Loucy (cell line): ENCODE results near the gene SERPINA1.

ENCODE experiments used
- H2AFZ ChIP-seq: fragments of 200-600 bp; sonication (generic); 2 replicates; pipeline ENCODE4 v1.6.0; 2016; ENCODE audit warnings: antibody characterized with exemption, mild to moderate bottlenecking, low read length, moderate library complexity
- H3F3A ChIP-seq: fragments of 200-600 bp; 2 replicates; pipeline ENCODE4 v1.6.0; 2016; ENCODE audit warnings: antibody characterized with exemption, low read depth, mild to moderate bottlenecking
- H3K27me3 ChIP-seq: fragments of 200-600 bp; sonication (generic); 2 replicates; pipeline ENCODE4 v1.6.1; 2014; ENCODE audit warnings: low read length, mild to moderate bottlenecking; ENCODE audit not compliant: insufficient read depth, poor library complexity, severe bottlenecking
- H3K36me3 ChIP-seq: fragments of 200-600 bp; sonication (generic); 2 replicates; pipeline ENCODE4 v1.6.1; 2016; ENCODE audit warnings: low read length; ENCODE audit not compliant: insufficient read depth
- H3K4me1 ChIP-seq: fragments of 200-600 bp; sonication (generic); 2 replicates; pipeline ENCODE4 v1.5.1; 2014; ENCODE audit warnings: low read length, mild to moderate bottlenecking; ENCODE audit not compliant: insufficient read depth, poor library complexity, severe bottlenecking
- H3K4me2 ChIP-seq: fragments of 200-600 bp; sonication (generic); 2 replicates; pipeline ENCODE4 v1.6.0; 2014; ENCODE audit warnings: antibody characterized with exemption, low read length, low read depth, mild to moderate bottlenecking; ENCODE audit not compliant: poor library complexity, severe bottlenecking
- H3K4me3 ChIP-seq: fragments of 200-600 bp; sonication (generic); 2 replicates; pipeline ENCODE4 v1.5.1; 2014; ENCODE audit warnings: low read length, mild to moderate bottlenecking, mixed read lengths; ENCODE audit not compliant: poor library complexity, severe bottlenecking
- H3K79me2 ChIP-seq: fragments of 200-600 bp; sonication (generic); 2 replicates; pipeline ENCODE4 v1.6.1; 2014; ENCODE audit warnings: low read length; ENCODE audit not compliant: insufficient read depth
- H3K9ac ChIP-seq: fragments of 200-600 bp; sonication (generic); 2 replicates; pipeline ENCODE4 v1.6.0; 2014; ENCODE audit warnings: mild to moderate bottlenecking, low read depth, low read length, moderate library complexity; ENCODE audit not compliant: poor library complexity, severe bottlenecking
- H3K9me2 ChIP-seq: fragments of 200-600 bp; sonication (generic); replicated peaks from 2 replicates; pipeline ENCODE4 v1.6.1; 2016; ENCODE audit warnings: low read depth, low read length, mixed read lengths
- H3K9me3 ChIP-seq: fragments of 200-600 bp; sonication (generic); 2 replicates; pipeline ENCODE4 v1.6.1; 2014; ENCODE audit warnings: mild to moderate bottlenecking, antibody characterized with exemption, low read length, low read depth; ENCODE audit not compliant: insufficient read depth
- H4K20me1 ChIP-seq: fragments of 200-600 bp; sonication (generic); 2 replicates; pipeline ENCODE4 v1.6.0; 2014; ENCODE audit warnings: antibody characterized with exemption, low read length, mild to moderate bottlenecking; ENCODE audit not compliant: insufficient read depth, poor library complexity, severe bottlenecking
- EZH2phosphoT487 ChIP-seq: fragments of 200-600 bp; IDR thresholded peaks from 2 replicates; pipeline ENCODE4 v1.6.1; 2018; ENCODE audit warnings: antibody characterized with exemption, mild to moderate bottlenecking, moderate library complexity, borderline replicate concordance
- TF ChIP-seq, protein P1 (sequence below): fragments of 200-600 bp; sonication (generic); conservative IDR thresholded peaks from 2 replicates; pipeline ENCODE4 v1.5.1; 2014; ENCODE audit warnings: mild to moderate bottlenecking, antibody characterized with exemption, low read length

The SERPINA1 gene

DNA sequence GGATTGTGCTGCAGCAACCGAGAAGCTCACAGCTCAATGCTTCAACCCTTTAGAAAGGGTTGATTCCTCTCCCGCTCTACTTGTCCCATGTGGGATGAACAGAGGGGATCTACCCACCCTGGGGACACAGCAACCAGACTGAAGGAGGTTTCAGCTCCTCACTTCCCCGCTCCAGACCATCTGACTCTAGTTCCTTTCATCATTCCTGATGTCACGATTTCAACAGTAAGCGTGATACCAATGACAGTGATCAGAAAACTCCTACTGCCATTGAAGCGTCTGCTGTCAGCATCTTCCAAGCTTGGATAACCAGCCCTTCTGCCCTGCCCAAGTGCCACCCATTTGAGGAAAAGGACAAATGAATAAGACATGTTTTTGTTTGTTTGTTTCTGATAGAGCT is 14.3 kb downstream of the SERPINA1 start:
- H3K9me3 ChIP-seq: no peaks in the 10 kb centered on the region; the same call in 1 of the 2 replicates
- H3K4me2 ChIP-seq: no peak overlapping the region
- no peak overlapping the region for H3K4me3 ChIP-seq
- no peaks in the 10 kb centered on the region for H4K20me1 ChIP-seq
- H3K9ac ChIP-seq: no peak overlapping the region
- TF ChIP-seq, protein P1, sequence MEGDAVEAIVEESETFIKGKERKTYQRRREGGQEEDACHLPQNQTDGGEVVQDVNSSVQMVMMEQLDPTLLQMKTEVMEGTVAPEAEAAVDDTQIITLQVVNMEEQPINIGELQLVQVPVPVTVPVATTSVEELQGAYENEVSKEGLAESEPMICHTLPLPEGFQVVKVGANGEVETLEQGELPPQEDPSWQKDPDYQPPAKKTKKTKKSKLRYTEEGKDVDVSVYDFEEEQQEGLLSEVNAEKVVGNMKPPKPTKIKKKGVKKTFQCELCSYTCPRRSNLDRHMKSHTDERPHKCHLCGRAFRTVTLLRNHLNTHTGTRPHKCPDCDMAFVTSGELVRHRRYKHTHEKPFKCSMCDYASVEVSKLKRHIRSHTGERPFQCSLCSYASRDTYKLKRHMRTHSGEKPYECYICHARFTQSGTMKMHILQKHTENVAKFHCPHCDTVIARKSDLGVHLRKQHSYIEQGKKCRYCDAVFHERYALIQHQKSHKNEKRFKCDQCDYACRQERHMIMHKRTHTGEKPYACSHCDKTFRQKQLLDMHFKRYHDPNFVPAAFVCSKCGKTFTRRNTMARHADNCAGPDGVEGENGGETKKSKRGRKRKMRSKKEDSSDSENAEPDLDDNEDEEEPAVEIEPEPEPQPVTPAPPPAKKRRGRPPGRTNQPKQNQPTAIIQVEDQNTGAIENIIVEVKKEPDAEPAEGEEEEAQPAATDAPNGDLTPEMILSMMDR: no peak
- no peak for TF ChIP-seq EZH2phosphoT487
- no peaks in the 10 kb centered on the region for H3F3A ChIP-seq
- H3K9me2 ChIP-seq: no peaks in the 10 kb centered on the region
- no peaks in the 10 kb centered on the region for H3K36me3 ChIP-seq
- H3K27me3 ChIP-seq: no peaks in the 10 kb centered on the region
- H3K4me1 ChIP-seq: no peaks in the 10 kb centered on the region
- H3K79me2 ChIP-seq: no peaks in the 10 kb centered on the region
- H2AFZ ChIP-seq: no peak overlapping the region

DNA sequence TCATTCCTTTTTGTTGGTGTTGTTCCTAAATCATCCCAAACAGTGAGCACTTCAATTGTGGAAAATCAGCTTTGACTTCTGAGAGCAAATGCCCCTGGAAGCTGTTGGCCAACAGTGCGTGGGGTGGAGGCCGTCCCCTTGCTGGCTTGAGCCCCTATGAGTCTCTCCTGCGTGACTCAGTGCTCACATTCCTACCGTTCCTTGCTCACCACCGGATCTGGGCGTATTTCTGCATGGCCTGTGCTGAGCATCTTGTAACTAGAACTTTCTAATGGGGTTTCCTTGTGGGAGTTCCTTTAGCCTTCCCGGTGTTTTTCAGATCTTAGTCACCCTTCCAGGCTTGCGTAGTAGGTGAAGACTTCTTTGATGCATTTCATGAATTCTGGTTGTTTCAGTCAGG is 14.7 kb downstream of the SERPINA1 start:
- no peaks in the 10 kb centered on the region; the same call in 1 of the 2 replicates for H3K9me3 ChIP-seq
- no peak overlapping the region for H3K9ac ChIP-seq
- H3K36me3 ChIP-seq: no peaks in the 10 kb centered on the region
- no peaks in the 10 kb centered on the region for H3F3A ChIP-seq
- no peak overlapping the region for H2AFZ ChIP-seq
- H3K9me2 ChIP-seq: no peaks in the 10 kb centered on the region
- no peaks in the 10 kb centered on the region for H4K20me1 ChIP-seq
- TF ChIP-seq, protein P1: no peak
- TF ChIP-seq EZH2phosphoT487: no peak
- H3K4me3 ChIP-seq: no peak overlapping the region
- no peaks in the 10 kb centered on the region for H3K79me2 ChIP-seq
- no peak overlapping the region for H3K4me2 ChIP-seq
- no peaks in the 10 kb centered on the region for H3K4me1 ChIP-seq
- no peaks in the 10 kb centered on the region for H3K27me3 ChIP-seq

DNA sequence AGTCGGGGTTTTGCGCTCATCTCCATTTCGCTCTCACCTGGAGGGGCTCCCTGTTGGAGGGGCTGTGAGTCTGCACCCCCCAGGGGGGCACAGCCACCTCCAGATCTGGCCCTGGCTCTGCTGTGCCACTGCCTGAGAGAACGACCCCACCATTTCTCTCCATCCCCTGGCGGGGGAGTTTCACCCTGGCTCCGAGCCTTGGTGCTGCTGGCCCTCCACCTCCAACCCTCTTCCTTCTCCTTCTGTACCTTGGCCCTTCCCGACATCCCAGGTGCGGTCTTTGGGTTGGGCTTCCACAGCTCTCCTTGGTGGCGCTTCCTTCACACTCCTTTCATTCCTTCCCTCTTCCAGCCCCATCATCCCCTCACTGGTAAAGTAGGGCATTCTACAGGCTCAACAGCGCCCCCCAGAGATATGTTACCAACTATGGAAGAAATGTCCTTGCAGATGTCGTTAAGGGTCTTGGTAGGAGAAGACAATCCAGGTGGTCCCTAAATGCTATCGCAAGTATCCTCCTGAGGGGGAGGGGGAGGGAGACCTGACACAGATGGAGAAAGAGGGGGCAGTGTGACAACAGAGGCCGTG is 16.3 kb downstream of the SERPINA1 start:
- H3K9me2 ChIP-seq: no peaks in the 10 kb centered on the region
- TF ChIP-seq, protein P1: peak; percentile 32
- no peak for TF ChIP-seq EZH2phosphoT487
- no peak overlapping the region for H3K4me2 ChIP-seq
- H3K4me1 ChIP-seq: no peaks in the 10 kb centered on the region
- no peaks in the 10 kb centered on the region for H4K20me1 ChIP-seq
- no peaks in the 10 kb centered on the region for H3K27me3 ChIP-seq
- H3K79me2 ChIP-seq: no peaks in the 10 kb centered on the region
- no peaks in the 10 kb centered on the region for H3F3A ChIP-seq
- H3K36me3 ChIP-seq: no peaks in the 10 kb centered on the region
- H2AFZ ChIP-seq: no peak overlapping the region
- H3K4me3 ChIP-seq: no peak overlapping the region
- no peak overlapping the region for H3K9ac ChIP-seq
- no peaks in the 10 kb centered on the region; the same call in 1 of the 2 replicates for H3K9me3 ChIP-seq
